Neural crest cell (in vitro differentiated cells): ENCODE results near the gene LDB3. TPM values are rescaled to one million over a fixed set of nuclear protein-coding genes. Genes with fewer than 3 reads are reported as not detected.
A peak's percentile ranks its signal among the peaks of the same experiment; 100 is the strongest.

ENCODE experiments used
- DNase-seq: peaks from one replicate; pipeline ENCODE4 v3.0.0; 2021; ENCODE audit warnings: low read depth, mixed read lengths, low spot score
- H3K27ac Mint-ChIP-seq: one replicate; pipeline ENCODE4 v1.8.0; 2021; ENCODE audit warnings: mild to moderate bottlenecking, mixed read lengths; ENCODE audit not compliant: unreplicated experiment
- H3K27me3 Mint-ChIP-seq: 2 replicates; pipeline ENCODE4 v1.8.0; 2021; ENCODE audit warnings: low read depth, mild to moderate bottlenecking, mixed read lengths
- H3K36me3 Mint-ChIP-seq: 2 replicates; pipeline ENCODE4 v1.8.0; 2021; ENCODE audit warnings: low read depth, mild to moderate bottlenecking, mixed read lengths
- H3K4me1 Mint-ChIP-seq: 2 replicates; pipeline ENCODE4 v1.8.0; 2021; ENCODE audit warnings: mixed read lengths
- H3K4me3 Mint-ChIP-seq: one replicate; pipeline ENCODE4 v1.8.0; 2021; ENCODE audit warnings: mild to moderate bottlenecking, mixed read lengths
- H3K9me3 Mint-ChIP-seq: 2 replicates; pipeline ENCODE4 v1.8.0; 2021; ENCODE audit warnings: mixed read lengths
- total RNA-seq: library from RNA; stranded (reverse); gene quantifications from 2 replicates; pipeline ENCODE4 v1.2.1, GENCODE V29; 2021
- TF ChIP-seq, protein P1 (sequence below): fragments of 200-600 bp; sonication (generic); conservative IDR thresholded peaks from 2 replicates; pipeline ENCODE4 v1.5.0; 2021; ENCODE audit warnings: antibody characterized with exemption, mild to moderate bottlenecking

Gene LDB3
- total RNA-seq, 1 donor from 2014 or later: 0.56 TPM

DNA sequence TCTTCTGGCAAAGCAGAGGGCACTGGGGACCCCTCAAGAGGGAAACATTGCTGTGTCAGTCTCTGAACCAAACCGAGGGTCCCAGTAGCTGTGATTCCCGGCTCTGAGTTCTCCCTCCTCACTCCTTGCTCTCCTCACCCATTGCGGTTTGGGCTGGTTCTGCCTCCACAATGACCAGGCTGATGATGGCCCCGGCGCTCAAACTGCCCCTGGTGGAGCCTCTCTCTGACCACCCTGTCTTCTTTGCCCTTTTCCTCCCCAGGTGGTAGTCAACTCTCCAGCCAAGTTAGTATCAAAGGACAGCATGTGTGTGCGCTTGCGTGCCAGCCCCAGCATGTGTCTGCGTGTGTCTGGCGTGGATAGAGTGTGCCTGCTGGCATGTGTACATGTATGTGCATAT is 17.1 kb downstream of the LDB3 start:
- H3K36me3 Mint-ChIP-seq: no peaks in the 10 kb centered on the region
- H3K4me3 Mint-ChIP-seq: no peak overlapping the region
- peaks cover 34% of the 10 kb centered on the region for H3K4me1 Mint-ChIP-seq
- no peak for DNase-seq
- no peaks in the 10 kb centered on the region for H3K27me3 Mint-ChIP-seq
- TF ChIP-seq, protein P1, sequence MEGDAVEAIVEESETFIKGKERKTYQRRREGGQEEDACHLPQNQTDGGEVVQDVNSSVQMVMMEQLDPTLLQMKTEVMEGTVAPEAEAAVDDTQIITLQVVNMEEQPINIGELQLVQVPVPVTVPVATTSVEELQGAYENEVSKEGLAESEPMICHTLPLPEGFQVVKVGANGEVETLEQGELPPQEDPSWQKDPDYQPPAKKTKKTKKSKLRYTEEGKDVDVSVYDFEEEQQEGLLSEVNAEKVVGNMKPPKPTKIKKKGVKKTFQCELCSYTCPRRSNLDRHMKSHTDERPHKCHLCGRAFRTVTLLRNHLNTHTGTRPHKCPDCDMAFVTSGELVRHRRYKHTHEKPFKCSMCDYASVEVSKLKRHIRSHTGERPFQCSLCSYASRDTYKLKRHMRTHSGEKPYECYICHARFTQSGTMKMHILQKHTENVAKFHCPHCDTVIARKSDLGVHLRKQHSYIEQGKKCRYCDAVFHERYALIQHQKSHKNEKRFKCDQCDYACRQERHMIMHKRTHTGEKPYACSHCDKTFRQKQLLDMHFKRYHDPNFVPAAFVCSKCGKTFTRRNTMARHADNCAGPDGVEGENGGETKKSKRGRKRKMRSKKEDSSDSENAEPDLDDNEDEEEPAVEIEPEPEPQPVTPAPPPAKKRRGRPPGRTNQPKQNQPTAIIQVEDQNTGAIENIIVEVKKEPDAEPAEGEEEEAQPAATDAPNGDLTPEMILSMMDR: no peak
- no peaks in the 10 kb centered on the region for H3K9me3 Mint-ChIP-seq
- no peak overlapping the region for H3K27ac Mint-ChIP-seq

GRCh38 chr10:86685893-86686632 is 17.8 kb downstream of the LDB3 start:
- H3K36me3 Mint-ChIP-seq: no peaks in the 10 kb centered on the region
- no peaks in the 10 kb centered on the region for H3K27me3 Mint-ChIP-seq
- peaks cover 34% of the 10 kb centered on the region for H3K4me1 Mint-ChIP-seq
- TF ChIP-seq, protein P1: no peak
- no peak overlapping the region for H3K27ac Mint-ChIP-seq
- H3K9me3 Mint-ChIP-seq: no peaks in the 10 kb centered on the region
- no peak overlapping the region for H3K4me3 Mint-ChIP-seq
- no peak for DNase-seq

- no peak overlapping the region for H3K4me3 Mint-ChIP-seq
- no peaks in the 10 kb centered on the region for H3K27me3 Mint-ChIP-seq
These were observed 18.7 kb downstream of the LDB3 start for GRCh38 chr10:86686972-86687371.

GRCh38 chr10:86687750-86688149 is 19.4 kb downstream of the LDB3 start:
- Mint-ChIP-seq H3K36me3 (no peaks in the 10 kb centered on the region), H3K9me3 (no peaks in the 10 kb centered on the region), H3K27ac (no peak overlapping the region), H3K4me3 (no peak overlapping the region), H3K4me1 (peaks cover 34% of the 10 kb centered on the region), H3K27me3 (no peaks in the 10 kb centered on the region)
- TF ChIP-seq, protein P1: no peak
- no peak for DNase-seq

More at GRCh38 chr10:86686972-86687371, 18.7 kb downstream of the LDB3 start:
- no peak for DNase-seq
- TF ChIP-seq, protein P1: no peak
- no peaks in the 10 kb centered on the region for H3K36me3 Mint-ChIP-seq
- no peaks in the 10 kb centered on the region for H3K9me3 Mint-ChIP-seq
- no peak overlapping the region for H3K27ac Mint-ChIP-seq
- peaks cover 34% of the 10 kb centered on the region for H3K4me1 Mint-ChIP-seq

DNA sequence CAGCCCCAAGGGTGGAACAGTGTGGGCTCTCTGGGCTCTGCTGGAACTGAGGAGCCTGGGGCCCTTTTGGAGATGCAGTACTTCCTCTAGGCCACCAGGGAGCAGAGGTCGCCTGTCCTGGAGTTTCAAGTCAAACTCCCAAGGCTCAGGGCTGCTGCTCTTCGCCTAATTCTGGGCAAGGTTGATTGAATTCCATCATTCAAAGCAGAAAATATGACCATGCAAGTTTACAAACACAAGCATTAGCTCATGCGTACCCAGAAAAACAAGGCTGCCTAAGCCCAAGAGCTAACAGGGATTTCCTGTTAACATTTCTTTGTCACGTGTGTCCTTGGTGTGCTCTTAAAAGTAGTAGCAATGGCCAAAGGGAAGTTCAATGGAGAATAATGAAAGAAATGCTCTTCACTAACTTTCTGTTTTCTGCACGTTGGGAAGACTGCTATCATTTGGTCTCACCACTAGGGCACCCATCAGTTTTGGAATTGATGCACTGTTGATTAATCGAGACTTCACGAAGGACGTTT is 20.1 kb downstream of the LDB3 start:
- Mint-ChIP-seq H3K27me3 (no peaks in the 10 kb centered on the region), H3K4me3 (no peak overlapping the region), H3K4me1 (peaks cover 34% of the 10 kb centered on the region), H3K9me3 (no peaks in the 10 kb centered on the region), H3K36me3 (no peaks in the 10 kb centered on the region), H3K27ac (no peak overlapping the region)
- DNase-seq: peak; percentile 57
- TF ChIP-seq, protein P1: peak; percentile 86
